K562 (cell line): Measurements from ENCODE around the gene PITPNC1. TPM values are rescaled to one million over a fixed set of nuclear protein-coding genes. Genes with fewer than 3 reads are reported as not detected.

Source experiments
- ATAC-seq: fragments of 200-7000 bp; cut with Tn5 transposase; 3 replicates; pipeline ENCODE4 v1.9.1; 2020; ENCODE audit warnings: moderate library complexity
- BruUV-seq: library from RNA; stranded (reverse); fragments of 400-500 nt; replicated peaks from 2 replicates; lab custom pipeline; 2021; lab: Mats Ljungman, UMichigan
- CTCF ChIA-PET: fragments of 300-600 bp; formaldehyde crosslinking; extraction: SDS; loops from one replicate; lab custom pipeline; 2021; ENCODE audit warnings: low intra/inter-chr PET ratio; lab: Yijun Ruan, JAX
- POLR2A ChIA-PET: fragments of 300-600, 350-650 bp; sonication (Branson Sonifier 250); formaldehyde crosslinking; extraction: SDS; loops from one replicate; lab custom pipeline; 2021; ENCODE audit warnings: antibody characterized with exemption, inconsistent platforms; lab: Yijun Ruan, JAX
- DNase-seq, 4 experiments: peaks; one replicate each; pipeline versions ENCODE4 v3.0.0 to v3.0.0-alpha.2; 2011 to 2018; ENCODE audit warnings: low spot score in 3 of 4, mixed read lengths in 3 of 4; ENCODE audit errors: extremely low read depth in 1 of 4
- FAIRE-seq: peaks from 2 replicates; lab custom pipeline; 2011; peaks lifted over from hg19 to GRCh38; lab: Jason Lieb, UNC
- H2AFZ ChIP-seq: 2 replicates; pipeline ENCODE4 v1.6.0; 2011; ENCODE audit warnings: low read depth, low read length, control low read depth, inconsistent platforms
- H3K27ac ChIP-seq: fragments of 200-600 bp; 3 replicates; pipeline ENCODE4 v1.8.0; 2011; ENCODE audit warnings: low read depth, mild to moderate bottlenecking, control low read depth, inconsistent platforms, low read length, moderate library complexity, mixed read lengths; ENCODE audit errors: extremely low read depth
- H3K27me3 ChIP-seq, 2 experiments: fragments of 300-600 bp in 1 of 2; 2 replicates in 1 of 2; 3 replicates in 1 of 2; pipeline versions ENCODE4 v1.6.0 to v1.8.0; 2011; ENCODE audit warnings: inconsistent platforms in 2 of 2, low read length in 2 of 2, mild to moderate bottlenecking in 1 of 2, mixed read lengths in 1 of 2, moderate library complexity in 1 of 2; ENCODE audit not compliant: control insufficient read depth in 2 of 2, insufficient read depth in 2 of 2
- H3K36me3 ChIP-seq: fragments of 300-600 bp; 3 replicates; pipeline ENCODE4 v1.8.0; 2011; ENCODE audit warnings: mild to moderate bottlenecking, low read length, inconsistent platforms; ENCODE audit not compliant: control insufficient read depth, insufficient read depth
- H3K4me1 ChIP-seq, 2 experiments: fragments of 200-600 bp in 1 of 2; replicated peaks in 1 of 2; 2 replicates in 1 of 2; 3 replicates in 1 of 2; pipeline versions ENCODE4 v1.5.1 to v1.8.0; 2011; ENCODE audit warnings: inconsistent platforms in 2 of 2, low read length in 2 of 2, mild to moderate bottlenecking in 1 of 2, mixed read lengths in 1 of 2, moderate library complexity in 1 of 2; ENCODE audit not compliant: control insufficient read depth in 2 of 2, insufficient read depth in 2 of 2
- H3K4me2 ChIP-seq: 2 replicates; pipeline ENCODE4 v1.6.1; 2011; ENCODE audit warnings: low read length, control low read depth, inconsistent platforms, mixed read lengths; ENCODE audit not compliant: insufficient read depth
- H3K4me3 ChIP-seq: fragments of 200-600 bp; sonication (generic), shearing (Covaris generic); 2 replicates; pipeline ENCODE4 v1.5.1; 2016; ENCODE audit warnings: control low read depth, inconsistent platforms
- H3K79me2 ChIP-seq: fragments of 200-600 bp; 3 replicates; pipeline ENCODE4 v1.8.0; 2011; ENCODE audit warnings: low read length, inconsistent platforms; ENCODE audit not compliant: control insufficient read depth, insufficient read depth
- H3K9ac ChIP-seq, 2 experiments: 2 replicates each; pipeline versions ENCODE4 v1.6.0 to v1.6.1; 2011; ENCODE audit warnings: low read depth in 2 of 2, low read length in 2 of 2, control low read depth in 1 of 2, inconsistent platforms in 1 of 2, mild to moderate bottlenecking in 1 of 2, mixed read lengths in 1 of 2; ENCODE audit not compliant: insufficient read depth in 1 of 2
- H3K9me1 ChIP-seq: one replicate; pipeline ENCODE4 v1.6.0; 2011; ENCODE audit warnings: inconsistent platforms, mild to moderate bottlenecking, low read length, moderate library complexity; ENCODE audit not compliant: control insufficient read depth, insufficient read depth
- H3K9me3 ChIP-seq: replicated peaks from 2 replicates; pipeline ENCODE4 v1.5.1; 2011; ENCODE audit warnings: low read depth, low read length, inconsistent platforms; ENCODE audit not compliant: control insufficient read depth, insufficient read depth
- H4K20me1 ChIP-seq: replicated peaks from 2 replicates; pipeline ENCODE4 v1.6.1; 2011; ENCODE audit warnings: low read length, inconsistent platforms, mixed read lengths; ENCODE audit not compliant: control insufficient read depth, insufficient read depth
- BDP1 ChIP-seq: IDR thresholded peaks from 3 replicates; pipeline ENCODE4 v1.6.1; 2011; ENCODE audit not compliant: insufficient read length, insufficient read depth
- CHD4 ChIP-seq: fragments of 200-600 bp; sonication (generic); IDR thresholded peaks from 3 replicates; pipeline ENCODE4 v1.6.1; 2012; ENCODE audit warnings: low read depth, mild to moderate bottlenecking, mixed read lengths, low read length, inconsistent platforms; ENCODE audit not compliant: insufficient read depth, insufficient replicate concordance, poor library complexity, severe bottlenecking
- CREBBP ChIP-seq: IDR thresholded peaks from one replicate; pipeline ENCODE4 v1.6.1; 2012; ENCODE audit warnings: low read depth, mild to moderate bottlenecking, control low read depth, inconsistent platforms, low read length
- DNMT1 ChIP-seq: fragments of 450-650 bp; IDR thresholded peaks from 2 replicates; pipeline ENCODE4 v1.6.1; 2016; ENCODE audit warnings: antibody characterized with exemption, mild to moderate bottlenecking
- HNRNPH1 ChIP-seq: fragments of 200-400 bp; formaldehyde crosslinking; optimal IDR thresholded peaks from 2 replicates; pipeline ENCODE3; 2017; ENCODE audit warnings: low read depth, mild to moderate bottlenecking, low read length, moderate library complexity
- RCOR1 ChIP-seq, 2 experiments: IDR thresholded peaks; 2 replicates each; pipeline ENCODE4 v1.6.1; 2012; ENCODE audit warnings: low read depth in 2 of 2, low read length in 2 of 2, borderline replicate concordance in 1 of 2, improper control_type of control experiment in 1 of 2
- SIRT6 ChIP-seq: IDR thresholded peaks from one replicate; pipeline ENCODE4 v1.6.1; 2012; ENCODE audit warnings: low read depth, mild to moderate bottlenecking, control low read depth, inconsistent platforms, low read length, moderate library complexity
- SMARCB1 ChIP-seq: IDR thresholded peaks from 2 replicates; pipeline ENCODE4 v1.6.1; 2011; ENCODE audit warnings: improper control_type of control experiment, low read depth; ENCODE audit not compliant: insufficient read length
- TCF15 ChIP-seq: fragments of 250-450 bp; sonication (Bioruptor Pico); IDR thresholded peaks from 2 replicates; pipeline ENCODE4 v1.8.0; 2022; ENCODE audit warnings: moderate library complexity, mild to moderate bottlenecking, inconsistent platforms
- ZFX ChIP-seq: sonication (generic); formaldehyde crosslinking; IDR thresholded peaks from 2 replicates; pipeline ENCODE4 v1.8.0; 2022; ENCODE audit warnings: mild to moderate bottlenecking, missing genetic modification reagents, moderate library complexity
- ZNF121 ChIP-seq: sonication (generic); formaldehyde crosslinking; conservative IDR thresholded peaks from 2 replicates; pipeline ENCODE4 v1.8.0; 2022; ENCODE audit warnings: missing genetic modification reagents
- WGBS: fragments of 100-300 bp; shearing (Covaris generic); methylation state at CpG from one replicate; pipeline ENCODE4 v1.1.6; 2016; ENCODE audit warnings: low coverage, mixed read lengths; ENCODE audit not compliant: insufficient coverage; ENCODE audit errors: missing lambda C conversion rate; 5-methylcytosine and 5-hydroxymethylcytosine counted together
- in situ Hi-C: fragments of 300-500 bp; cut with MboI; formaldehyde crosslinking; loops from 4 replicates; pipeline ENCODE4 v1.15.0; 2018; ENCODE audit warnings: inconsistent platforms, mixed read lengths
- intact Hi-C: fragments of 100-400 bp; cut with micrococcal nuclease; formaldehyde crosslinking; loops from 2 replicates; pipeline ENCODE4 v1.14.2; 2022
- polyA plus RNA-seq, 8 experiments: library from polyadenylated mRNA; depleted of rRNA in 4 of 8; stranded (reverse) in 5 of 8; unstranded in 3 of 8; fragments of >200 nt; fragmentation: Nextera tagmentation in 2 of 8; fragmentation: Illumina TruSeq in 1 of 8; extraction: Ambion mirVana in 2 of 8; extraction: Trizol in 1 of 8; gene quantifications; 2 replicates each; pipeline versions ENCODE4 v1.2.1 to v1.2.3, GENCODE V29; 2011 to 2014; ENCODE audit warnings: inconsistent platforms in 1 of 8, missing spikeins in 1 of 8
- total RNA-seq, 7 experiments: library from RNA; depleted of rRNA in 6 of 7; stranded (reverse); fragments of >200 nt in 6 of 7; fragmentation: Illumina TruSeq in 2 of 7; extraction: Trizol in 2 of 7; gene quantifications; 2 replicates each; pipeline versions ENCODE4 v1.2.1 to v1.2.3, GENCODE V29; 2011 to 2021; ENCODE audit warnings: low replicate concordance in 1 of 7
- TF ChIP-seq, protein P1 (sequence below): fragments of 150-350 bp; IDR thresholded peaks from 2 replicates; pipeline ENCODE4 v1.6.1; 2014; ENCODE audit warnings: low read depth, mild to moderate bottlenecking, low read length, borderline replicate concordance
- TF ChIP-seq, protein P2 (sequence below): fragments of 250-450 bp; sonication (Bioruptor Pico); IDR thresholded peaks from 2 replicates; pipeline ENCODE4 v1.8.0; 2022; ENCODE audit warnings: inconsistent platforms, mild to moderate bottlenecking, moderate library complexity, borderline replicate concordance

The PITPNC1 gene
- total and polyA plus RNA-seq, 9 of the 15 experiments (the other 6 are each of a cell fraction or from before 2014, with no cell fraction given), result 0.11 to 1.1 (median 0.65) TPM

DNA sequence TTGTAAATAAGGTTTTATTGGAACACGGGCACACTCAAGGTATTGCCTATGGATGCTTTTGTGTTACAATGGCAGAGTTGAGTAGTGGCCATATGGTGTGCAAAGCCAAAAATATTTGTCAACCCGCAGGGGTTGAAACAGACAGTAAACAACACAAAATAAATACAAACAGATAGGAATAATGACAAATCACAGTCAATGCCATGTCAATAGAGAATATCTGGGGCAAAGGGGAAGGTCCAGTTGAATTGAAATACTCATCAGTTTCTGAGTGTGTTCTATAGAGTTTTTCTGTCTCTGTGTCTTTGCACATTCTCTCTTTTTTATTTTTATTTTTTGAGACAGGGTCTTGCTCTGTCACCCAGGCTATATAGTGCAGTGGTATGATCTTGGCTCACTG, 37.5 kb downstream of the PITPNC1 start:
- no peaks in the 10 kb centered on the region for H3K4me1 ChIP-seq
- no peaks in the 10 kb centered on the region for H3K79me2 ChIP-seq
- no peaks in the 10 kb centered on the region for H3K36me3 ChIP-seq
- H3K27ac ChIP-seq, result no peak overlapping the region
- H4K20me1 ChIP-seq, result no peaks in the 10 kb centered on the region
- H3K9me3 ChIP-seq, result no peaks in the 10 kb centered on the region
- ATAC-seq (no peak), FAIRE-seq (no peak)
- POLR2A ChIA-PET, result no interaction called here
- H3K4me2 ChIP-seq, result no peak overlapping the region
- TF ChIP-seq BDP1 (no peak), HNRNPH1 (no peak), SMARCB1 (no peak), CREBBP (no peak), DNMT1 (no peak), ZFX (no peak), ZNF121 (CRISPR knock-in tag) (no peak), RCOR1 (IDR thresholded peaks at IDR 0.05; ENCODE audit: borderline replicate concordance in 1 of 2, low read depth in 2 of 2, low read length in 2 of 2) (no peak), SIRT6 (no peak), TCF15 (CRISPR knock-in tag) (no peak), CHD4 (no peak)
- TF ChIP-seq, protein P1, sequence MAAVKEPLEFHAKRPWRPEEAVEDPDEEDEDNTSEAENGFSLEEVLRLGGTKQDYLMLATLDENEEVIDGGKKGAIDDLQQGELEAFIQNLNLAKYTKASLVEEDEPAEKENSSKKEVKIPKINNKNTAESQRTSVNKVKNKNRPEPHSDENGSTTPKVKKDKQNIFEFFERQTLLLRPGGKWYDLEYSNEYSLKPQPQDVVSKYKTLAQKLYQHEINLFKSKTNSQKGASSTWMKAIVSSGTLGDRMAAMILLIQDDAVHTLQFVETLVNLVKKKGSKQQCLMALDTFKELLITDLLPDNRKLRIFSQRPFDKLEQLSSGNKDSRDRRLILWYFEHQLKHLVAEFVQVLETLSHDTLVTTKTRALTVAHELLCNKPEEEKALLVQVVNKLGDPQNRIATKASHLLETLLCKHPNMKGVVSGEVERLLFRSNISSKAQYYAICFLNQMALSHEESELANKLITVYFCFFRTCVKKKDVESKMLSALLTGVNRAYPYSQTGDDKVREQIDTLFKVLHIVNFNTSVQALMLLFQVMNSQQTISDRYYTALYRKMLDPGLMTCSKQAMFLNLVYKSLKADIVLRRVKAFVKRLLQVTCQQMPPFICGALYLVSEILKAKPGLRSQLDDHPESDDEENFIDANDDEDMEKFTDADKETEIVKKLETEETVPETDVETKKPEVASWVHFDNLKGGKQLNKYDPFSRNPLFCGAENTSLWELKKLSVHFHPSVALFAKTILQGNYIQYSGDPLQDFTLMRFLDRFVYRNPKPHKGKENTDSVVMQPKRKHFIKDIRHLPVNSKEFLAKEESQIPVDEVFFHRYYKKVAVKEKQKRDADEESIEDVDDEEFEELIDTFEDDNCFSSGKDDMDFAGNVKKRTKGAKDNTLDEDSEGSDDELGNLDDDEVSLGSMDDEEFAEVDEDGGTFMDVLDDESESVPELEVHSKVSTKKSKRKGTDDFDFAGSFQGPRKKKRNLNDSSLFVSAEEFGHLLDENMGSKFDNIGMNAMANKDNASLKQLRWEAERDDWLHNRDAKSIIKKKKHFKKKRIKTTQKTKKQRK, result no peak
- TF ChIP-seq, protein P2, sequence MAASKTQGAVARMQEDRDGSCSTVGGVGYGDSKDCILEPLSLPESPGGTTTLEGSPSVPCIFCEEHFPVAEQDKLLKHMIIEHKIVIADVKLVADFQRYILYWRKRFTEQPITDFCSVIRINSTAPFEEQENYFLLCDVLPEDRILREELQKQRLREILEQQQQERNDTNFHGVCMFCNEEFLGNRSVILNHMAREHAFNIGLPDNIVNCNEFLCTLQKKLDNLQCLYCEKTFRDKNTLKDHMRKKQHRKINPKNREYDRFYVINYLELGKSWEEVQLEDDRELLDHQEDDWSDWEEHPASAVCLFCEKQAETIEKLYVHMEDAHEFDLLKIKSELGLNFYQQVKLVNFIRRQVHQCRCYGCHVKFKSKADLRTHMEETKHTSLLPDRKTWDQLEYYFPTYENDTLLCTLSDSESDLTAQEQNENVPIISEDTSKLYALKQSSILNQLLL (CRISPR knock-in tag), result no peak
- TF ChIP-seq, all 486 proteins: peak for 0
- H3K27me3 ChIP-seq, result peaks cover 14 to 38% of the 10 kb centered on the region in 2 experiments; a peak in 4 of 5 replicates
- no peak overlapping the region for H3K9ac ChIP-seq
- DNase-seq, result no peak
- intact Hi-C loops (no loop called here), in situ Hi-C loops (no loop called here)
- H2AFZ ChIP-seq, result no peak overlapping the region
- H3K4me3 ChIP-seq, result no peak overlapping the region
- no peaks in the 10 kb centered on the region for H3K9me1 ChIP-seq
- no TSS peak for BruUV-seq
- WGBS, result 6% methylated on average over 2 of the region's 2 CpGs
- CTCF ChIA-PET, result no interaction called here
